Measurements from ENCODE around the gene KCNIP4.

KCNIP4 gene

GRCh38 chr4:21953653-21954052, 5.1 kb upstream of the KCNIP4 start:
- H3K36me3 Mint-ChIP-seq (ENCODE audit: low read depth): no peaks in the 10 kb centered on the region
- H3K4me3 Mint-ChIP-seq: no peak overlapping the region

GRCh38 chr4:21952549-21952948, 4.0 kb upstream of the KCNIP4 start:
- peaks cover 22% of the 10 kb centered on the region for H3K27me3 Mint-ChIP-seq (ENCODE audit: low read depth)
- no peaks in the 10 kb centered on the region for H3K9me3 Mint-ChIP-seq
- H3K36me3 Mint-ChIP-seq (ENCODE audit: low read depth): no peaks in the 10 kb centered on the region
- no peaks in the 10 kb centered on the region for H3K4me1 Mint-ChIP-seq (ENCODE audit: low read depth)
- H3K4me3 Mint-ChIP-seq: no peak overlapping the region
- no peak overlapping the region for H3K27ac Mint-ChIP-seq

More at GRCh38 chr4:21953653-21954052, 5.1 kb upstream of the KCNIP4 start:
- H3K4me1 Mint-ChIP-seq (ENCODE audit: low read depth): no peaks in the 10 kb centered on the region
- H3K9me3 Mint-ChIP-seq: no peaks in the 10 kb centered on the region
- no peak overlapping the region for H3K27ac Mint-ChIP-seq
- H3K27me3 Mint-ChIP-seq (ENCODE audit: low read depth): peaks cover 14% of the 10 kb centered on the region

- no peak overlapping the region for H3K4me3 Mint-ChIP-seq
- no peaks in the 10 kb centered on the region for H3K36me3 Mint-ChIP-seq (ENCODE audit: low read depth)
- peaks cover 31% of the 10 kb centered on the region for H3K27me3 Mint-ChIP-seq (ENCODE audit: low read depth)
- H3K4me1 Mint-ChIP-seq (ENCODE audit: low read depth): no peaks in the 10 kb centered on the region
- no peak overlapping the region for H3K27ac Mint-ChIP-seq
- H3K9me3 Mint-ChIP-seq: no peaks in the 10 kb centered on the region
Observed at GRCh38 chr4:21949073-21949457, 493 bp upstream of the KCNIP4 start.

GRCh38 chr4:21947791-21948346, 703 bp downstream of the KCNIP4 start:
- no peak overlapping the region for H3K27ac Mint-ChIP-seq
- no peaks in the 10 kb centered on the region for H3K4me1 Mint-ChIP-seq (ENCODE audit: low read depth)
- H3K36me3 Mint-ChIP-seq (ENCODE audit: low read depth): no peaks in the 10 kb centered on the region
- H3K9me3 Mint-ChIP-seq: no peaks in the 10 kb centered on the region
- H3K4me3 Mint-ChIP-seq: no peak overlapping the region
- H3K27me3 Mint-ChIP-seq (ENCODE audit: low read depth): peaks cover 31% of the 10 kb centered on the region

- no peaks in the 10 kb centered on the region for H3K4me1 Mint-ChIP-seq (ENCODE audit: low read depth)
- no peaks in the 10 kb centered on the region for H3K36me3 Mint-ChIP-seq (ENCODE audit: low read depth)
- no peak overlapping the region for H3K4me3 Mint-ChIP-seq
- no peaks in the 10 kb centered on the region for H3K9me3 Mint-ChIP-seq
- H3K27ac Mint-ChIP-seq: no peak overlapping the region
- peaks cover 31% of the 10 kb centered on the region for H3K27me3 Mint-ChIP-seq (ENCODE audit: low read depth)
Observed at GRCh38 chr4:21946858-21947257, 1.7 kb downstream of the KCNIP4 start.

GRCh38 chr4:21921526-21922180, 26.9 kb downstream of the KCNIP4 start:
- Mint-ChIP-seq H3K4me1 (ENCODE audit: low read depth) (no peaks in the 10 kb centered on the region), H3K4me3 (no peak overlapping the region), H3K9me3 (no peaks in the 10 kb centered on the region), H3K27me3 (ENCODE audit: low read depth) (no peaks in the 10 kb centered on the region), H3K36me3 (ENCODE audit: low read depth) (no peaks in the 10 kb centered on the region), H3K27ac (no peak overlapping the region)

- Mint-ChIP-seq H3K36me3 (ENCODE audit: low read depth) (no peaks in the 10 kb centered on the region), H3K9me3 (no peaks in the 10 kb centered on the region), H3K27ac (no peak overlapping the region), H3K4me3 (no peak overlapping the region), H3K4me1 (ENCODE audit: low read depth) (no peaks in the 10 kb centered on the region), H3K27me3 (ENCODE audit: low read depth) (no peaks in the 10 kb centered on the region)
Observed at GRCh38 chr4:21915761-21916160, 32.8 kb downstream of the KCNIP4 start.

- peaks cover 9% of the 10 kb centered on the region for H3K9me3 Mint-ChIP-seq
- no peak overlapping the region for H3K4me3 Mint-ChIP-seq
- no peak overlapping the region for H3K27ac Mint-ChIP-seq
- H3K27me3 Mint-ChIP-seq (ENCODE audit: low read depth): no peaks in the 10 kb centered on the region
- H3K4me1 Mint-ChIP-seq (ENCODE audit: low read depth): no peaks in the 10 kb centered on the region
- no peaks in the 10 kb centered on the region for H3K36me3 Mint-ChIP-seq (ENCODE audit: low read depth)
Observed at GRCh38 chr4:21901831-21902230, 46.7 kb downstream of the KCNIP4 start.

- no peak overlapping the region for H3K4me3 Mint-ChIP-seq
- no peaks in the 10 kb centered on the region for H3K27me3 Mint-ChIP-seq (ENCODE audit: low read depth)
- H3K27ac Mint-ChIP-seq: no peak overlapping the region
- no peaks in the 10 kb centered on the region for H3K4me1 Mint-ChIP-seq (ENCODE audit: low read depth)
- H3K9me3 Mint-ChIP-seq: peaks cover 9% of the 10 kb centered on the region
- no peaks in the 10 kb centered on the region for H3K36me3 Mint-ChIP-seq (ENCODE audit: low read depth)
Observed at GRCh38 chr4:21901281-21901680, 47.3 kb downstream of the KCNIP4 start.

- Mint-ChIP-seq H3K27me3 (ENCODE audit: low read depth) (no peaks in the 10 kb centered on the region), H3K9me3 (peaks cover 9% of the 10 kb centered on the region), H3K27ac (no peak overlapping the region), H3K4me3 (no peak overlapping the region), H3K4me1 (ENCODE audit: low read depth) (no peaks in the 10 kb centered on the region), H3K36me3 (ENCODE audit: low read depth) (no peaks in the 10 kb centered on the region)
Observed at GRCh38 chr4:21900211-21900610, 48.4 kb downstream of the KCNIP4 start.

- Mint-ChIP-seq H3K9me3 (peaks cover 9% of the 10 kb centered on the region), H3K4me3 (no peak overlapping the region), H3K27me3 (ENCODE audit: low read depth) (no peaks in the 10 kb centered on the region), H3K4me1 (ENCODE audit: low read depth) (no peaks in the 10 kb centered on the region), H3K27ac (no peak overlapping the region), H3K36me3 (ENCODE audit: low read depth) (no peaks in the 10 kb centered on the region)
Observed at GRCh38 chr4:21898101-21898500, 50.5 kb downstream of the KCNIP4 start.

- Mint-ChIP-seq H3K27ac (no peak overlapping the region), H3K27me3 (ENCODE audit: low read depth) (no peaks in the 10 kb centered on the region), H3K4me1 (ENCODE audit: low read depth) (no peaks in the 10 kb centered on the region), H3K9me3 (peaks cover 9% of the 10 kb centered on the region), H3K36me3 (ENCODE audit: low read depth) (no peaks in the 10 kb centered on the region), H3K4me3 (no peak overlapping the region)
Observed at GRCh38 chr4:21896767-21897166, 51.8 kb downstream of the KCNIP4 start.

GRCh38 chr4:21893136-21893535, 55.4 kb downstream of the KCNIP4 start:
- no peaks in the 10 kb centered on the region for H3K36me3 Mint-ChIP-seq (ENCODE audit: low read depth)
- no peaks in the 10 kb centered on the region for H3K4me1 Mint-ChIP-seq (ENCODE audit: low read depth)
- H3K9me3 Mint-ChIP-seq: peaks cover 4% of the 10 kb centered on the region
- no peaks in the 10 kb centered on the region for H3K27me3 Mint-ChIP-seq (ENCODE audit: low read depth)
- H3K4me3 Mint-ChIP-seq: no peak overlapping the region
- H3K27ac Mint-ChIP-seq: no peak overlapping the region

GRCh38 chr4:21890231-21890630, 58.3 kb downstream of the KCNIP4 start:
- no peaks in the 10 kb centered on the region for H3K27me3 Mint-ChIP-seq (ENCODE audit: low read depth)
- no peaks in the 10 kb centered on the region for H3K9me3 Mint-ChIP-seq
- H3K27ac Mint-ChIP-seq: no peak overlapping the region
- no peak overlapping the region for H3K4me3 Mint-ChIP-seq
- no peaks in the 10 kb centered on the region for H3K4me1 Mint-ChIP-seq (ENCODE audit: low read depth)
- no peaks in the 10 kb centered on the region for H3K36me3 Mint-ChIP-seq (ENCODE audit: low read depth)

- no peaks in the 10 kb centered on the region for H3K36me3 Mint-ChIP-seq (ENCODE audit: low read depth)
- no peak overlapping the region for H3K27ac Mint-ChIP-seq
- H3K4me1 Mint-ChIP-seq (ENCODE audit: low read depth): no peaks in the 10 kb centered on the region
- no peak overlapping the region for H3K4me3 Mint-ChIP-seq
- H3K9me3 Mint-ChIP-seq: peaks cover 8% of the 10 kb centered on the region
- H3K27me3 Mint-ChIP-seq (ENCODE audit: low read depth): no peaks in the 10 kb centered on the region
Observed at GRCh38 chr4:21888195-21888976, 60.2 kb downstream of the KCNIP4 start.
